Common myeloid progenitor, CD34-positive (primary cell): ENCODE data around the gene ERCC6L.

Experiments
- CTCF ChIA-PET: fragments of 350-600 bp; sonication (Branson Sonifier 250); formaldehyde crosslinking; loops from one replicate; lab custom pipeline; 2021; ENCODE audit warnings: antibody characterized with exemption; lab: Charles Lee
- POLR2A ChIA-PET: fragments of 350-600 bp; sonication (Branson Sonifier 250); formaldehyde crosslinking; loops from one replicate; lab custom pipeline; 2021; ENCODE audit warnings: antibody characterized with exemption; lab: Charles Lee
- DNase-seq, 3 donors: peaks; one replicate each; pipeline versions ENCODE4 v3.0.0 to v3.0.0-alpha.2; 2013
- H3K27ac ChIP-seq, 2 experiments: 1 replicate in 1 of 2; 2 replicates in 1 of 2; pipeline ENCODE4 v1.7.0; 2013; ENCODE audit warnings: inconsistent platforms in 2 of 2, low read length in 2 of 2, mild to moderate bottlenecking in 2 of 2, low read depth in 1 of 2, moderate library complexity in 1 of 2; ENCODE audit not compliant: severe bottlenecking in 2 of 2, insufficient read depth in 1 of 2, poor library complexity in 1 of 2
- H3K27me3 ChIP-seq, 5 experiments: replicated peaks in 2 of 5; 1 replicate in 3 of 5; 2 replicates in 2 of 5; pipeline versions ENCODE4 v1.6.1 to v1.7.0; 2013; ENCODE audit warnings: low read length in 4 of 5, mild to moderate bottlenecking in 2 of 5, moderate library complexity in 2 of 5, inconsistent platforms in 1 of 5; ENCODE audit not compliant: insufficient read depth in 5 of 5, control insufficient read depth in 4 of 5
- H3K36me3 ChIP-seq, 4 experiments: 1 replicate in 2 of 4; 2 replicates in 2 of 4; pipeline versions ENCODE4 v1.6.1 to v1.7.0; 2013; ENCODE audit warnings: low read length in 3 of 4, control low read depth in 1 of 4, mild to moderate bottlenecking in 1 of 4; ENCODE audit not compliant: control insufficient read depth in 4 of 4, insufficient read depth in 4 of 4
- H3K4me1 ChIP-seq, 4 experiments: 1 replicate in 3 of 4; 2 replicates in 1 of 4; pipeline versions ENCODE4 v1.6.1 to v1.7.1; 2013; ENCODE audit warnings: low read length in 3 of 4, mild to moderate bottlenecking in 3 of 4, control low read depth in 1 of 4, inconsistent platforms in 1 of 4, moderate library complexity in 1 of 4; ENCODE audit not compliant: control insufficient read depth in 4 of 4, insufficient read depth in 4 of 4; ENCODE audit errors: control extremely low read depth in 1 of 4
- H3K4me3 ChIP-seq, 7 experiments: 1 replicate in 4 of 7; 2 replicates in 3 of 7; pipeline versions ENCODE4 v1.5.1 to v1.7.0; 2013; ENCODE audit warnings: mild to moderate bottlenecking in 7 of 7, low read length in 6 of 7, moderate library complexity in 6 of 7, inconsistent platforms in 2 of 7, low read depth in 2 of 7, control low read depth in 1 of 7; ENCODE audit not compliant: insufficient read depth in 4 of 7, control insufficient read depth in 1 of 7; ENCODE audit errors: extremely low read depth in 1 of 7
- H3K9me3 ChIP-seq, 5 experiments: 1 replicate in 4 of 5; 2 replicates in 1 of 5; pipeline versions ENCODE4 v1.6.1 to v1.7.1; 2013; ENCODE audit warnings: low read length in 4 of 5, mild to moderate bottlenecking in 2 of 5, inconsistent platforms in 1 of 5, low read depth in 1 of 5, moderate library complexity in 1 of 5; ENCODE audit not compliant: control insufficient read depth in 4 of 5, insufficient read depth in 2 of 5; ENCODE audit errors: control extremely low read depth in 1 of 5
- WGBS: methylation state at CpG from one replicate; pipeline ENCODE4 v1.1.5; 2013; ENCODE audit not compliant: insufficient coverage; 5-methylcytosine and 5-hydroxymethylcytosine counted together

The ERCC6L gene

DNA sequence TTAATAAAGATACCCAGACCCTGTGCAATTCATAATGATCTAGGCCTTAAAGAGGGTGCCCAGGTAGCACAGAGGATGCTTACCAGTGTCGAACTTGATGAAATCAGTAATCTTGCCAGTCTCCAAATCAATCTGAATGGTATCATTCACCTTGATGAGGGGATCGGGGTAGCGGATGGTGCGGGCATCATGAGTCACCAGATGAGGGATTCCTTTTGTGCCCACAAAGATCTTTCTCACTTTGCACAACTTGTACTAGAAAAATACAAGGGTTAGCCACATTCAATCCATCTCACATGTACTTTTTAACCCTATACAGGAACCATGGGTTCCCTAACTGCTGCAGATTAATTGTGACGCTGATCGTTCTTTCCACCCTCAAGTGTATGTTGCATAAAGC, 34.9 kb upstream of the ERCC6L start:
- Histone ChIP-seq H3K36me3 (peaks cover 13 to 74% (median 47%) of the 10 kb centered on the region in 4 experiments), H3K27ac (no peak overlapping the region), H3K4me1 (peaks cover 2 to 28% (median 25%) of the 10 kb centered on the region in 4 experiments), H3K27me3 (peaks cover 0 to 8% (median 0%) of the 10 kb centered on the region in 5 experiments), H3K9me3 (no peaks in the 10 kb centered on the region), H3K4me3 (no peak overlapping the region)
- CTCF ChIA-PET = no interaction called here
- 95% methylated on average over 6 of the region's 6 CpGs for WGBS
- DNase-seq = no peak
- POLR2A ChIA-PET = no interaction called here

GRCh38 chrX:72272868-72273267, 34.0 kb upstream of the ERCC6L start:
- Histone ChIP-seq H3K27me3 (no peaks in the 10 kb centered on the region), H3K9me3 (no peaks in the 10 kb centered on the region), H3K27ac (no peak overlapping the region), H3K4me1 (peaks cover 2 to 28% (median 25%) of the 10 kb centered on the region in 4 experiments), H3K4me3 (no peak overlapping the region), H3K36me3 (peaks cover 13 to 83% (median 51%) of the 10 kb centered on the region in 4 experiments)
- no peak for DNase-seq
- 95% methylated on average over 3 of the region's 3 CpGs for WGBS
- POLR2A ChIA-PET = no interaction called here
- CTCF ChIA-PET = no interaction called here

DNA sequence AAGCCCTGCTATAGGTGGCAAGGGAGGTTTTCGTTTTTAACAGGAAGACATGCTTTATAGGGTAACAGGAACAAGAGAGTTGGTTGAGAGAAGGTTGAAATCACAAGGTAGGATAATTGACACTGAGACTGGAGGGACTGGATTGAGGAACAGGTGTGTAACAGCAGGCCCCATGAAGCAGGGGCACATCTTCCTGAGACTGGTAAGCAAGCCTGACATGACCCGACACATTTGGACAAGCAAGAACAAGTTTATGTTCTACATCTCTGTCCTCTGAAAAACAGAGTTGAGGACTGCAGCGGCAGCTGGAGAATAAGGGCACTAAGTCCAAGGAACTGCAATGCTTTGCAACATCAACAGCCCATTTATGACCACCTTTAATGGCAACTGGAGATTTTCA, 33.0 kb upstream of the ERCC6L start:
- WGBS = 83% methylated on average over 3 of the region's 3 CpGs
- Histone ChIP-seq H3K27me3 (no peaks in the 10 kb centered on the region), H3K27ac (peak overlapping the region in 1 of 2 experiments; percentile 6), H3K4me3 (no peak overlapping the region), H3K36me3 (peaks cover 13 to 87% (median 58%) of the 10 kb centered on the region in 4 experiments), H3K9me3 (no peaks in the 10 kb centered on the region), H3K4me1 (peaks cover 2 to 26% (median 25%) of the 10 kb centered on the region in 4 experiments)
- ChIA-PET CTCF (no interaction called here), POLR2A (no interaction called here)
- no peak for DNase-seq

- H3K27me3 ChIP-seq = no peaks in the 10 kb centered on the region
- 82% methylated on average over 1 of the region's 3 CpGs for WGBS
- no peak for DNase-seq
- ChIA-PET CTCF (no interaction called here), POLR2A (no interaction called here)
- no peak overlapping the region for H3K27ac ChIP-seq
- peaks cover 2 to 25% (median 24%) of the 10 kb centered on the region in 4 experiments for H3K4me1 ChIP-seq
- H3K4me3 ChIP-seq = no peak overlapping the region
- peaks cover 13 to 85% (median 58%) of the 10 kb centered on the region in 4 experiments for H3K36me3 ChIP-seq
- H3K9me3 ChIP-seq = no peaks in the 10 kb centered on the region
These were observed 32.4 kb upstream of the ERCC6L start for GRCh38 chrX:72271091-72271788.

- POLR2A ChIA-PET = no interaction called here
- DNase-seq = no peak
- peak overlapping the region in 1 of 2 experiments; percentile 30 for H3K27ac ChIP-seq
- CTCF ChIA-PET = no interaction called here
- peaks cover 0 to 16% (median 15%) of the 10 kb centered on the region in 4 experiments for H3K4me1 ChIP-seq
- no peaks in the 10 kb centered on the region for H3K9me3 ChIP-seq
- no peak overlapping the region for H3K4me3 ChIP-seq
- peaks cover 13 to 77% (median 58%) of the 10 kb centered on the region in 4 experiments for H3K36me3 ChIP-seq
- WGBS = 100% methylated on average over 5 of the region's 5 CpGs
- H3K27me3 ChIP-seq = no peaks in the 10 kb centered on the region
These were observed 31.6 kb upstream of the ERCC6L start for GRCh38 chrX:72270316-72270866.

DNA sequence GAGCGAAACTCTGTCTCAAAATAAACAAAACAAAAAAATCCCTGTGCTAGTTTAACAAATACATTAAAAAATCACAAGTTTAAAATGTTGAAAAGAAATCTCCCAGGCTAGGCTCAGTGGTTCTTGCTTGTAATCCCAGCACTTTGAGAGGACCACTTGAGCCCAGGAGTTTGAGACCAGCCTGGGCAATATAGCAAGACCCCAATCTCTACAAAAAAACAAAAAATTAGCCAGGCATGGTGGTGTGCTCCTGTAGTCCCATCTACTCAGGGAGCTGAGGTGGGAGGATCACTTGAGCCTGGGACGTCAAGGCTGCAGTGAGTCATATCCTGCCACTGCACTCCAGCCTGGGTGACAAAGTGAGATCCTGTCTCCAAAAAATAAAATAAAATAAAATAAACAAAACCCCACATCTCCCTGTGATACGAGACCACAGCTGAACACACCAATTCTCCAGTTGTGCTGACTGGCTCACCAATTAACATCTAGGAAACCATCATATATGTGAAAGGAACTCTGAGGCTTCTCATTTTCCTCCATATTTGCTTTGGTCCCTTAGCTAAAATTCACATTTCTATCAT, 30.9 kb upstream of the ERCC6L start:
- no peaks in the 10 kb centered on the region for H3K9me3 ChIP-seq
- H3K4me1 ChIP-seq = peaks cover 0 to 12% (median 9%) of the 10 kb centered on the region in 4 experiments
- DNase-seq = peak in 2 of 3 donors; percentile 33 to 49
- 100% methylated on average over 2 of the region's 3 CpGs for WGBS
- no peak overlapping the region for H3K4me3 ChIP-seq
- no peaks in the 10 kb centered on the region for H3K27me3 ChIP-seq
- ChIA-PET CTCF (no interaction called here), POLR2A (no interaction called here)
- H3K27ac ChIP-seq = peak overlapping the region in 1 of 2 experiments; percentile 30
- H3K36me3 ChIP-seq = peaks cover 13 to 71% (median 54%) of the 10 kb centered on the region in 4 experiments
